Astrocyte (in vitro differentiated cells and primary cell): Measurements from ENCODE around the gene ZNF317. TPM values are rescaled to one million over a fixed set of nuclear protein-coding genes. Genes with fewer than 3 reads are reported as not detected.

Experiments
- DNase-seq: peaks from one replicate; pipeline ENCODE4 v3.0.0-alpha.2; 2010; ENCODE audit warnings: low read depth
- FAIRE-seq: peaks from 2 replicates; lab custom pipeline; 2011; peaks lifted over from hg19 to GRCh38; lab: Jason Lieb, UNC
- H2AFZ ChIP-seq: 2 replicates; pipeline ENCODE4 v1.6.0; 2012; ENCODE audit warnings: low read depth, low read length, inconsistent platforms
- H3K27ac ChIP-seq: 2 replicates; pipeline ENCODE4 v1.5.1; 2011; ENCODE audit warnings: low read depth, low read length, inconsistent platforms
- H3K27me3 ChIP-seq: 2 replicates; pipeline ENCODE4 v1.6.0; 2011; ENCODE audit warnings: low read length, inconsistent platforms; ENCODE audit not compliant: insufficient read depth
- H3K36me3 ChIP-seq: 2 replicates; pipeline ENCODE4 v1.5.1; 2011; ENCODE audit warnings: low read length, inconsistent platforms; ENCODE audit not compliant: insufficient read depth
- H3K4me1 ChIP-seq: 2 replicates; pipeline ENCODE4 v1.5.1; 2011; ENCODE audit warnings: low read length, inconsistent platforms; ENCODE audit not compliant: insufficient read depth
- H3K4me2 ChIP-seq: 2 replicates; pipeline ENCODE4 v1.6.0; 2012; ENCODE audit warnings: low read length, inconsistent platforms
- H3K4me3 ChIP-seq: 2 replicates; pipeline ENCODE4 v1.5.1; 2011; ENCODE audit warnings: low read depth, mild to moderate bottlenecking, low read length, inconsistent platforms; ENCODE audit not compliant: insufficient read depth
- H3K79me2 ChIP-seq: 2 replicates; pipeline ENCODE4 v1.6.0; 2012; ENCODE audit warnings: mild to moderate bottlenecking, low read length, inconsistent platforms; ENCODE audit not compliant: insufficient read depth
- H3K9ac ChIP-seq: 2 replicates; pipeline ENCODE4 v1.6.0; 2012; ENCODE audit warnings: mild to moderate bottlenecking, low read length, inconsistent platforms
- H3K9me3 ChIP-seq: 2 replicates; pipeline ENCODE4 v1.5.1; 2012; ENCODE audit warnings: low read depth, mild to moderate bottlenecking, low read length, inconsistent platforms; ENCODE audit not compliant: insufficient read depth
- H4K20me1 ChIP-seq: 2 replicates; pipeline ENCODE4 v1.6.0; 2012; ENCODE audit warnings: low read length, inconsistent platforms; ENCODE audit not compliant: insufficient read depth
- H3K27ac Mint-ChIP-seq: one replicate; pipeline ENCODE4 v1.8.0; 2021; ENCODE audit warnings: mild to moderate bottlenecking, mixed read lengths; ENCODE audit not compliant: unreplicated experiment
- H3K27me3 Mint-ChIP-seq: one replicate; pipeline ENCODE4 v1.8.0; 2021; ENCODE audit warnings: low read depth, mixed read lengths; ENCODE audit not compliant: unreplicated experiment
- H3K36me3 Mint-ChIP-seq: one replicate; pipeline ENCODE4 v1.8.0; 2021; ENCODE audit warnings: low read depth, mixed read lengths; ENCODE audit not compliant: unreplicated experiment
- H3K4me1 Mint-ChIP-seq: one replicate; pipeline ENCODE4 v1.8.0; 2021; ENCODE audit warnings: low read depth, mixed read lengths; ENCODE audit not compliant: unreplicated experiment
- H3K4me3 Mint-ChIP-seq: one replicate; pipeline ENCODE4 v1.8.0; 2021; ENCODE audit warnings: mild to moderate bottlenecking, moderate library complexity, mixed read lengths; ENCODE audit not compliant: unreplicated experiment
- H3K9me3 Mint-ChIP-seq: one replicate; pipeline ENCODE4 v1.8.0; 2021; ENCODE audit warnings: mild to moderate bottlenecking, mixed read lengths; ENCODE audit not compliant: unreplicated experiment
- EZH2 ChIP-seq: IDR thresholded peaks from 2 replicates; pipeline ENCODE4 v1.6.1; 2012; ENCODE audit warnings: mild to moderate bottlenecking, low read length, inconsistent platforms; ENCODE audit not compliant: insufficient read depth
- total RNA-seq: library from RNA; stranded (reverse); gene quantifications from 2 replicates; pipeline ENCODE4 v1.2.1, GENCODE V29; 2021
- TF ChIP-seq, protein P1 (sequence below): IDR thresholded peaks from 2 replicates; pipeline ENCODE4 v1.5.1; 2011; ENCODE audit warnings: low read depth, mild to moderate bottlenecking, inconsistent platforms, low read length, moderate library complexity; ENCODE audit not compliant: insufficient read depth

ZNF317 gene
- total RNA-seq, 1 donor from 2014 or later: 32.9 TPM

DNA sequence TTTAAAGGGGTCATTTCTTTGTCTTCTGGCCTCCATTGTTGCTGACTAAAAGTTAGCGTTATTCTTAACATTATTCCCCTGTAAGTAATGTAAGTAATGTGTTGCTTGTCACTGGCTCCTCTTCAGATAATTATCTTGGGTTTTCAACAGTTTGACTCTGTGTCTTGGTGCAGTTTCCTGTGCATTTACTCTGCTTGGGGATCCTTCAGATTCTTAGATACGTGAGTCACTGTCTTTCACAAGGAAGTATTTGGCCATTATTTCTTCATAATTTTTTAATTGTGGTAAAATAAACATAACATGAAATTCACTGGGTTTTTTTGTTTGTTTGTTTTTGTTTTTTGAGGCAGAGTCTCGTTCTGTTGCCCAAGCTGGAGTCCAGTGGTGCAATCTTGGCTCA lies 25.1 kb downstream of the ZNF317 start:
- TF ChIP-seq EZH2: no peak
- TF ChIP-seq, protein P1, sequence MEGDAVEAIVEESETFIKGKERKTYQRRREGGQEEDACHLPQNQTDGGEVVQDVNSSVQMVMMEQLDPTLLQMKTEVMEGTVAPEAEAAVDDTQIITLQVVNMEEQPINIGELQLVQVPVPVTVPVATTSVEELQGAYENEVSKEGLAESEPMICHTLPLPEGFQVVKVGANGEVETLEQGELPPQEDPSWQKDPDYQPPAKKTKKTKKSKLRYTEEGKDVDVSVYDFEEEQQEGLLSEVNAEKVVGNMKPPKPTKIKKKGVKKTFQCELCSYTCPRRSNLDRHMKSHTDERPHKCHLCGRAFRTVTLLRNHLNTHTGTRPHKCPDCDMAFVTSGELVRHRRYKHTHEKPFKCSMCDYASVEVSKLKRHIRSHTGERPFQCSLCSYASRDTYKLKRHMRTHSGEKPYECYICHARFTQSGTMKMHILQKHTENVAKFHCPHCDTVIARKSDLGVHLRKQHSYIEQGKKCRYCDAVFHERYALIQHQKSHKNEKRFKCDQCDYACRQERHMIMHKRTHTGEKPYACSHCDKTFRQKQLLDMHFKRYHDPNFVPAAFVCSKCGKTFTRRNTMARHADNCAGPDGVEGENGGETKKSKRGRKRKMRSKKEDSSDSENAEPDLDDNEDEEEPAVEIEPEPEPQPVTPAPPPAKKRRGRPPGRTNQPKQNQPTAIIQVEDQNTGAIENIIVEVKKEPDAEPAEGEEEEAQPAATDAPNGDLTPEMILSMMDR: no peak
- Mint-ChIP-seq H3K4me1 (peaks cover 2% of the 10 kb centered on the region), H3K36me3 (peaks cover 69% of the 10 kb centered on the region), H3K27ac (no peak overlapping the region), H3K4me3 (no peak overlapping the region), H3K27me3 (no peaks in the 10 kb centered on the region), H3K9me3 (peaks cover 55% of the 10 kb centered on the region)
- no peaks in the 10 kb centered on the region for H3K27me3 ChIP-seq
- no peak for FAIRE-seq
- H3K4me2 ChIP-seq: no peak overlapping the region
- H2AFZ ChIP-seq: no peak overlapping the region
- H3K79me2 ChIP-seq: peaks cover 11% of the 10 kb centered on the region
- H3K4me3 ChIP-seq: no peak overlapping the region
- H4K20me1 ChIP-seq: no peaks in the 10 kb centered on the region
- DNase-seq: no peak
- no peak overlapping the region for H3K9ac ChIP-seq
- H3K36me3 ChIP-seq: peaks cover 34% of the 10 kb centered on the region
- H3K9me3 ChIP-seq: peaks cover 27% of the 10 kb centered on the region
- H3K4me1 ChIP-seq: no peaks in the 10 kb centered on the region
- no peak overlapping the region for H3K27ac ChIP-seq

DNA sequence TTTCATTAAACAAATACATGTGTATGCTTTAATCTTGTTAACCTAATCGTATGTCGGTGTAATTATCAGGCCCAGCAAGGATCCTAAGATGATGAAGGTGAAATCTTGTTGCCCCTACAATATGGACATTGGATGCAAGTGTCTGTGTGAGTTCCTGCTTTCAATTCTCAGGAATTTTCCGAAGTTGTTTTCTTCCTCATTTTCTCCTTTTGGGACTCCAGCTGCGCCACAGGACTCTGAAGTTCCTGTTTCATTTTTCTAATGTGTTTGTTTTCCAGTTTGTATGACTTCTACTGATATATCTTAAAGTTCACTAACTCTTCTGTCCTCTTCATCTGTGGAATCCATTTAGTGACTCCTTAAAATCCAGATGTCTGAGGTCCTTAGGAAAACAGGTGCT lies 26.6 kb downstream of the ZNF317 start:
- peaks cover 40% of the 10 kb centered on the region for H3K9me3 Mint-ChIP-seq
- no peaks in the 10 kb centered on the region for H3K4me1 ChIP-seq
- FAIRE-seq: no peak

DNA sequence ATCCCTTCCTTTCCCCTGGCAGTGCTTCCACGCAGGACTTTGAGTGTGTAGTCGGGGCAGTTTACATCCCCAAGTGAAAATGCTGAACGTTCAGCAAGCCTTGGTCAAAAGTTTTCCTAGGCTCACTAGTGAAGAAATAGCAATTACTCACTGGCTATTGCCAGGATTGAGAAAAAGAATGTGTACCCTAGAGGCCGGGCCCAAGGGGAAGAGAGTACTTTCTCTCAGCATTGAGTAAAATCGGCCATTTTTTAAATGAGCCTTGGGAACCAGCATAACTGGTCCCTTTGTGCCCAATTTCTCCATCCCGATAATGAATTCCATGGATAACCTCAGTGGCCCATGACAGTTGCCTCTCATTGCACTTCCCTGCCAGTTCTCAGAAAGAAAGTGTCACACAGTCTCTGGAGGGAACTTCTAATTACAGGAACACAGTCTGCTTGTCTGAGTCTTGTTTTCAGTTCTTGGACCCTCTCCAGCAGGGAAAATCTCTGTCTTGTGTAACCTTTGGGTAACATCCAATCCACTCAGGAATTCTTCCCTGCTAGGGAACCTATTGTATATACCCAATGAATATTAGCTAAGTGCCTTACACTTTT lies 31.3 kb downstream of the ZNF317 start:
- H3K27ac Mint-ChIP-seq: no peak overlapping the region
- Histone ChIP-seq H3K4me1 (no peaks in the 10 kb centered on the region), H3K27ac (no peak overlapping the region), H4K20me1 (no peaks in the 10 kb centered on the region), H3K9ac (no peak overlapping the region), H3K4me2 (no peak overlapping the region), H3K36me3 (no peaks in the 10 kb centered on the region), H3K9me3 (no peaks in the 10 kb centered on the region), H3K79me2 (no peaks in the 10 kb centered on the region), H3K4me3 (no peak overlapping the region), H3K27me3 (no peaks in the 10 kb centered on the region), H2AFZ (no peak overlapping the region)
- no peak for FAIRE-seq
- peaks cover 16% of the 10 kb centered on the region for H3K36me3 Mint-ChIP-seq
- H3K4me3 Mint-ChIP-seq: no peak overlapping the region
- no peak for TF ChIP-seq EZH2
- TF ChIP-seq, protein P1: no peak
- peaks cover 10% of the 10 kb centered on the region for H3K9me3 Mint-ChIP-seq
- DNase-seq: no peak
- no peaks in the 10 kb centered on the region for H3K4me1 Mint-ChIP-seq
- no peaks in the 10 kb centered on the region for H3K27me3 Mint-ChIP-seq

More for the DNA sequence above, 26.6 kb downstream of the ZNF317 start:
- no peaks in the 10 kb centered on the region for H3K27me3 ChIP-seq
- no peak overlapping the region for H3K4me2 ChIP-seq
- no peak overlapping the region for H3K4me3 Mint-ChIP-seq
- peaks cover 53% of the 10 kb centered on the region for H3K36me3 Mint-ChIP-seq
- H3K36me3 ChIP-seq: peaks cover 19% of the 10 kb centered on the region
- H3K9ac ChIP-seq: no peak overlapping the region
- H3K27me3 Mint-ChIP-seq: no peaks in the 10 kb centered on the region
- H3K4me1 Mint-ChIP-seq: peaks cover 2% of the 10 kb centered on the region
- TF ChIP-seq, protein P1: no peak
- DNase-seq: no peak
- peaks cover 11% of the 10 kb centered on the region for H3K9me3 ChIP-seq
- no peak overlapping the region for H3K27ac ChIP-seq
- no peak overlapping the region for H3K4me3 ChIP-seq
- no peak overlapping the region for H3K27ac Mint-ChIP-seq
- no peaks in the 10 kb centered on the region for H4K20me1 ChIP-seq
- H3K79me2 ChIP-seq: peaks cover 4% of the 10 kb centered on the region
- H2AFZ ChIP-seq: no peak overlapping the region
